ENCODE data around the gene LRP1.

The LRP1 gene

DNA sequence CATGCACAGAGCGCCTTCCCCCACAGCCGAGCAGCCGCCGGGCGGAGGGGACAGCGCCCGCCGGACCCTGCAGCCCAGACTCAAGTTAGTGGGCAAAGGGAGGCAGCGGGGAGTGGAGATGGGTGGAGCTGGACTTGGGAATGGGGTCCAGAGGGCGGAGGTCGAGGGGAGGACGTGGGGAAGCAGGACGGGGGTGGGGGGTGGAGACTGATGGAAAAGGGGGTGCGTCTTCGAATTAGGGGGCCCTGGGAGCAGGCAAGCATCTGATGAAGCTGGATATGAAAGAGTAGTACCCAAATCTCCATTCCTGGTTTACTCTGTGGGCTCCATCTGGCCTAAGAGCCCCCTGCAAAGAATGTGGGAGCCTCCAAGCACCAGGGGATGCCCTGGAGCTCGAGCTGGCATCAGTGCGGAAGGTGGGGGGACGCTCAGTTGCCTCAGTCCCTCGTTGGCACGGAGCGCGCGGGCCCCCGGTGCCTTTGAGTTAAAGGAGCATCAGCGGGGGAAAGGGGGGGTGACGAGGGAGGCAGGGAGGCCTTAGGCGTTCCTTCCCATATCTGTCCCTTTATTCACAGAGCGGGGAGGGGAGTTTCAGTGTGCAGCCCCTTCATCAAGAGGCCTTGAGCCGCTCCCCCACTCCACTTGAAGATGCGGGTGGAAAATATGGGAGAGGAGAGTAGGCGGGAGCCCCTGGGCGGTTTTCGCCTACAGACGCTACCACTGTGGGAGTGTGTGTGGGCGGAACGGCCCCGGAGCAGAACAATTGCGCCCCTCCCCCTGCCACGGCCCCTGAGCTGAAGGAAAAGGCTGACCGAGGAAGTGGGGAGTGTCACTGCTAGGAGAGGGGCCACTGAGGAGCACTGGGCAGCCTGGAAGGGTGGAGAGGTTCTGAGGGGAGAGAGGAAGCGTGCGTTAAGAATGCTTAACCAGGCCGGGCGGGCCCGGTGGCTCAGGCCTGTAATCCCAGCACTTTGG is 38.7 kb upstream of the LRP1 start:
- Histone ChIP-seq H3K4me3 (replicated peaks; ENCODE audit: insufficient read depth, low read length) (peak overlapping the region; percentile 79), H3K27me3 (ENCODE audit: insufficient read depth, poor library complexity, severe bottlenecking) (no peaks in the 10 kb centered on the region), H3K27ac (replicated peaks) (peak overlapping the region; percentile 68)
- TF ChIP-seq, protein P1, sequence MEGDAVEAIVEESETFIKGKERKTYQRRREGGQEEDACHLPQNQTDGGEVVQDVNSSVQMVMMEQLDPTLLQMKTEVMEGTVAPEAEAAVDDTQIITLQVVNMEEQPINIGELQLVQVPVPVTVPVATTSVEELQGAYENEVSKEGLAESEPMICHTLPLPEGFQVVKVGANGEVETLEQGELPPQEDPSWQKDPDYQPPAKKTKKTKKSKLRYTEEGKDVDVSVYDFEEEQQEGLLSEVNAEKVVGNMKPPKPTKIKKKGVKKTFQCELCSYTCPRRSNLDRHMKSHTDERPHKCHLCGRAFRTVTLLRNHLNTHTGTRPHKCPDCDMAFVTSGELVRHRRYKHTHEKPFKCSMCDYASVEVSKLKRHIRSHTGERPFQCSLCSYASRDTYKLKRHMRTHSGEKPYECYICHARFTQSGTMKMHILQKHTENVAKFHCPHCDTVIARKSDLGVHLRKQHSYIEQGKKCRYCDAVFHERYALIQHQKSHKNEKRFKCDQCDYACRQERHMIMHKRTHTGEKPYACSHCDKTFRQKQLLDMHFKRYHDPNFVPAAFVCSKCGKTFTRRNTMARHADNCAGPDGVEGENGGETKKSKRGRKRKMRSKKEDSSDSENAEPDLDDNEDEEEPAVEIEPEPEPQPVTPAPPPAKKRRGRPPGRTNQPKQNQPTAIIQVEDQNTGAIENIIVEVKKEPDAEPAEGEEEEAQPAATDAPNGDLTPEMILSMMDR (IDR thresholded peaks at IDR 0.05; ENCODE audit: insufficient read depth, low read length) = no peak
- TF ChIP-seq, protein P2, sequence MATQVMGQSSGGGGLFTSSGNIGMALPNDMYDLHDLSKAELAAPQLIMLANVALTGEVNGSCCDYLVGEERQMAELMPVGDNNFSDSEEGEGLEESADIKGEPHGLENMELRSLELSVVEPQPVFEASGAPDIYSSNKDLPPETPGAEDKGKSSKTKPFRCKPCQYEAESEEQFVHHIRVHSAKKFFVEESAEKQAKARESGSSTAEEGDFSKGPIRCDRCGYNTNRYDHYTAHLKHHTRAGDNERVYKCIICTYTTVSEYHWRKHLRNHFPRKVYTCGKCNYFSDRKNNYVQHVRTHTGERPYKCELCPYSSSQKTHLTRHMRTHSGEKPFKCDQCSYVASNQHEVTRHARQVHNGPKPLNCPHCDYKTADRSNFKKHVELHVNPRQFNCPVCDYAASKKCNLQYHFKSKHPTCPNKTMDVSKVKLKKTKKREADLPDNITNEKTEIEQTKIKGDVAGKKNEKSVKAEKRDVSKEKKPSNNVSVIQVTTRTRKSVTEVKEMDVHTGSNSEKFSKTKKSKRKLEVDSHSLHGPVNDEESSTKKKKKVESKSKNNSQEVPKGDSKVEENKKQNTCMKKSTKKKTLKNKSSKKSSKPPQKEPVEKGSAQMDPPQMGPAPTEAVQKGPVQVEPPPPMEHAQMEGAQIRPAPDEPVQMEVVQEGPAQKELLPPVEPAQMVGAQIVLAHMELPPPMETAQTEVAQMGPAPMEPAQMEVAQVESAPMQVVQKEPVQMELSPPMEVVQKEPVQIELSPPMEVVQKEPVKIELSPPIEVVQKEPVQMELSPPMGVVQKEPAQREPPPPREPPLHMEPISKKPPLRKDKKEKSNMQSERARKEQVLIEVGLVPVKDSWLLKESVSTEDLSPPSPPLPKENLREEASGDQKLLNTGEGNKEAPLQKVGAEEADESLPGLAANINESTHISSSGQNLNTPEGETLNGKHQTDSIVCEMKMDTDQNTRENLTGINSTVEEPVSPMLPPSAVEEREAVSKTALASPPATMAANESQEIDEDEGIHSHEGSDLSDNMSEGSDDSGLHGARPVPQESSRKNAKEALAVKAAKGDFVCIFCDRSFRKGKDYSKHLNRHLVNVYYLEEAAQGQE (IDR thresholded peaks at IDR 0.05; ENCODE audit: insufficient replicate concordance, low read depth) = no peak
- TF ChIP-seq POLR2AphosphoS5 (IDR thresholded peaks at IDR 0.05; ENCODE audit: low read depth) (0 out of 2 replicates have a peak, but pooled peaks have one; percentile 22), SPI1 (IDR thresholded peaks at IDR 0.05; ENCODE audit: borderline replicate concordance, low read depth) (peak; percentile 1; the same call in 1 of the 2 replicates), GABPA (IDR thresholded peaks at IDR 0.05; ENCODE audit: low read depth) (no peak)
- peak; percentile 57 to 71 for DNase-seq (ENCODE audit: low read depth in 1 of 2, low spot score in 1 of 2)

DNA sequence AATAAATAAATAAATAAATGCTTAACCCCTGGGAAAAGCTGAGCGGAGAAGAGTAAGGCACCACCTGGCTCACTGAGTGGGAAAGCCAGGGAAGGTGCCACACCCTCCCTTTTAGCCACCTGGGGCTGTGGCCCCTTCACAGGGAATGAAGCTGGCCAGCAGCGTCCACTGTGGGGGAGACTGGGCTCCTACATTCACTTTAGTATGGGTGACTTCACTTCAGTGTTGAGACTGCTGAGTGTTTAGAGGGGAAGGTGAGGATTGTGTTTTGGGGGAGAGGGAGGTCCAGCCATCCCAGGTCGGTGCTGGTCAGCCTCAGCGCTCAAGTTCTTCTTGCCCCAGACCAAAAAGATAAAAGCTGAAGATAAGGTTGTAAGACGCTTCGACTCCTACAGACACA is 37.8 kb upstream of the LRP1 start:
- Histone ChIP-seq H3K27ac (replicated peaks) (no peak overlapping the region), H3K27me3 (ENCODE audit: insufficient read depth, poor library complexity, severe bottlenecking) (no peaks in the 10 kb centered on the region), H3K4me3 (replicated peaks; ENCODE audit: insufficient read depth, low read length) (no peak overlapping the region)
- no peak for DNase-seq (ENCODE audit: low read depth in 1 of 2, low spot score in 1 of 2)
- TF ChIP-seq, protein P1 (IDR thresholded peaks at IDR 0.05; ENCODE audit: insufficient read depth, low read length) = no peak
- TF ChIP-seq SPI1 (IDR thresholded peaks at IDR 0.05; ENCODE audit: borderline replicate concordance, low read depth) (no peak), GABPA (IDR thresholded peaks at IDR 0.05; ENCODE audit: low read depth) (no peak), POLR2AphosphoS5 (IDR thresholded peaks at IDR 0.05; ENCODE audit: low read depth) (no peak)
- TF ChIP-seq, protein P2 (IDR thresholded peaks at IDR 0.05; ENCODE audit: insufficient replicate concordance, low read depth) = no peak

DNA sequence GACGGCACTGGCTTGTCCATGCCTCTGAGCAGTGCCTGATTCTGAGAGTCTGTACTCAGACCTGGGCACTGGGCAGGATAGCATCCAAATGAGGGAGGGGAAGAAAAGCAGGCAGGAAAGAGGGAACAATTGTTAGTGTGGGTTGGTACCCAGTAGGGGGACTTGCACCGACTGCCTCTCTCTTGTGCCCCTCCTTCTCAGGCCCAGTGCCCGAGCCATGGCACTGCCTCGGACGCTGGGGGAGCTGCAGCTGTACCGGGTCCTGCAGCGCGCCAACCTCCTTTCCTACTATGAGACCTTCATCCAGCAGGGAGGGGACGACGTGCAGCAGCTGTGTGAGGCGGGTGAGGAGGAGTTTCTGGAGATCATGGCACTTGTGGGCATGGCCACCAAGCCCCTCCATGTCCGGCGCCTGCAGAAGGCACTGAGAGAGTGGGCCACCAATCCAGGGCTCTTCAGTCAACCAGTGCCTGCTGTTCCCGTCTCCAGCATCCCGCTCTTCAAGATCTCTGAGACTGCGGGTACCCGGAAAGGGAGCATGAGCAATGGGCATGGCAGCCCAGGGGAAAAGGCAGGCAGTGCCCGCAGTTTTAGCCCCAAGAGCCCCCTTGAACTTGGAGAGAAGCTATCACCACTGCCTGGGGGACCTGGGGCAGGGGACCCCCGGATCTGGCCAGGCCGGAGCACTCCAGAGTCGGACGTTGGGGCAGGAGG is 37.2 kb upstream of the LRP1 start:
- TF ChIP-seq GABPA (IDR thresholded peaks at IDR 0.05; ENCODE audit: low read depth) = no peak
- DNase-seq (ENCODE audit: low read depth in 1 of 2, low spot score in 1 of 2) = no peak
- H3K27ac ChIP-seq (replicated peaks) = no peak overlapping the region
- H3K4me3 ChIP-seq (replicated peaks; ENCODE audit: insufficient read depth, low read length) = no peak overlapping the region
- no peaks in the 10 kb centered on the region for H3K27me3 ChIP-seq (ENCODE audit: insufficient read depth, poor library complexity, severe bottlenecking)
